Neural progenitor cell (in vitro differentiated cells): ENCODE data around the gene STEAP3.

Experiments used
- EZH2 ChIP-seq: fragments of 200-600 bp; sonication (generic); IDR thresholded peaks from 2 replicates; pipeline ENCODE4 v1.6.1; 2017; ENCODE audit warnings: antibody characterized with exemption, mild to moderate bottlenecking, moderate library complexity
- EZH2phosphoT487 ChIP-seq: fragments of 200-600 bp; sonication (generic); IDR thresholded peaks from 2 replicates; pipeline ENCODE4 v1.6.1; 2017; ENCODE audit warnings: antibody characterized with exemption
- TF ChIP-seq, protein P1 (sequence below): fragments of 200-600 bp; sonication (generic); IDR thresholded peaks from 2 replicates; pipeline ENCODE4 v1.5.1; 2017; ENCODE audit warnings: antibody characterized with exemption, mild to moderate bottlenecking

DNA sequence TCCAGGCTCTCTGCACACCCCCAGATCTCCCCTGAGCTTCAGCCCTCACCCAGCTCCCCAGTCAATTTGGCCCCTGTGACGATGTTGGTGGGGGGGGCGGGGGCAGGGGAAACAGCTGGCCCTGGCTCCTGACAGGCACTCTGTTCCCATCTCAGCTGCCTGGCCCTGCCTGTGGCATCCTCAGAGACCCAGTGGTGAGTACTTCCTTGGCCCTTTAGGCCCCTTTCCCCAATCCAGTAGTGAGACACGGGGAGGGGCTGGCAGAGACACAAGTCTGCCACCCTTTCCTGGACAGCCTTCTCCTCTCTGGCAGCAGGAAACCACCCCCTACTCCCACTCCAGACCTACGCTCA is 45.8 kb upstream of the STEAP3 start:
- TF ChIP-seq, protein P1, sequence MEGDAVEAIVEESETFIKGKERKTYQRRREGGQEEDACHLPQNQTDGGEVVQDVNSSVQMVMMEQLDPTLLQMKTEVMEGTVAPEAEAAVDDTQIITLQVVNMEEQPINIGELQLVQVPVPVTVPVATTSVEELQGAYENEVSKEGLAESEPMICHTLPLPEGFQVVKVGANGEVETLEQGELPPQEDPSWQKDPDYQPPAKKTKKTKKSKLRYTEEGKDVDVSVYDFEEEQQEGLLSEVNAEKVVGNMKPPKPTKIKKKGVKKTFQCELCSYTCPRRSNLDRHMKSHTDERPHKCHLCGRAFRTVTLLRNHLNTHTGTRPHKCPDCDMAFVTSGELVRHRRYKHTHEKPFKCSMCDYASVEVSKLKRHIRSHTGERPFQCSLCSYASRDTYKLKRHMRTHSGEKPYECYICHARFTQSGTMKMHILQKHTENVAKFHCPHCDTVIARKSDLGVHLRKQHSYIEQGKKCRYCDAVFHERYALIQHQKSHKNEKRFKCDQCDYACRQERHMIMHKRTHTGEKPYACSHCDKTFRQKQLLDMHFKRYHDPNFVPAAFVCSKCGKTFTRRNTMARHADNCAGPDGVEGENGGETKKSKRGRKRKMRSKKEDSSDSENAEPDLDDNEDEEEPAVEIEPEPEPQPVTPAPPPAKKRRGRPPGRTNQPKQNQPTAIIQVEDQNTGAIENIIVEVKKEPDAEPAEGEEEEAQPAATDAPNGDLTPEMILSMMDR = no peak
- TF ChIP-seq EZH2 (no peak), EZH2phosphoT487 (no peak)
